GM12864 (cell line): ENCODE results near the gene KRTAP4-8.
"Not testable (repeated sequence)": the region's sequence is repeated elsewhere in the genome, so short reads cannot be mapped to it uniquely, and the experiment has no call there.

Experiments used
- DNase-seq: peaks from one replicate; pipeline ENCODE4 v3.0.0-alpha.2; 2011; ENCODE audit warnings: low read depth
- H3K4me3 ChIP-seq: 2 replicates; pipeline ENCODE4 v1.5.1; 2011; ENCODE audit warnings: mild to moderate bottlenecking, low read depth, low read length, control low read depth
- CTCF ChIP-seq: IDR thresholded peaks from 2 replicates; pipeline ENCODE4 v1.5.1; 2011; ENCODE audit warnings: low read depth, mild to moderate bottlenecking, moderate library complexity, low read length, control low read depth, inconsistent platforms; ENCODE audit errors: missing control alignments

KRTAP4-8 gene

GRCh38 chr17:41103896-41104295 lies 6.0 kb upstream of the KRTAP4-8 start:
- DNase-seq, result no peak
- no peak overlapping the region for H3K4me3 ChIP-seq
- TF ChIP-seq CTCF, result no peak

GRCh38 chr17:41101586-41102259 lies 3.8 kb upstream of the KRTAP4-8 start, which contains the start of gene KRTAP4-16:
TSS of gene KRTAP4-16 (minus strand) at chr17:41102209. CDS start at chr17:41102209, 0 bp downstream.
- no peak within 1 kb of the TSS for H3K4me3 ChIP-seq

GRCh38 chr17:41099682-41100480 lies 1.9 kb upstream of the KRTAP4-8 start:
- not testable (repeated sequence) for DNase-seq

More at GRCh38 chr17:41101586-41102259, 3.8 kb upstream of the KRTAP4-8 start, which contains the start of gene KRTAP4-16:
- no peak for TF ChIP-seq CTCF
- no peak for DNase-seq

GRCh38 chr17:41098481-41098880 lies 539 bp upstream of the KRTAP4-8 start:
- TF ChIP-seq CTCF, result no peak
- no peak for DNase-seq
- H3K4me3 ChIP-seq, result no peak overlapping the region

More at GRCh38 chr17:41099682-41100480, 1.9 kb upstream of the KRTAP4-8 start:
- H3K4me3 ChIP-seq, result not testable (repeated sequence)

- H3K4me3 ChIP-seq, result no peak overlapping the region
- TF ChIP-seq CTCF, result no peak
- no peak for DNase-seq
Observed at GRCh38 chr17:41096055-41096454, 1.9 kb downstream of the KRTAP4-8 start.

GRCh38 chr17:41088760-41089352 lies 9.1 kb downstream of the KRTAP4-8 start:
- DNase-seq, H3K4me3 ChIP-seq: not testable (repeated sequence)

GRCh38 chr17:41084100-41084856 lies 13.7 kb downstream of the KRTAP4-8 start, which contains the start of gene KRTAP4-7:
TSS of gene KRTAP4-7 (plus strand) at chr17:41084150. CDS start at chr17:41084207, 57 bp downstream.
- H3K4me3 ChIP-seq, DNase-seq: not testable (repeated sequence)

GRCh38 chr17:41083427-41083826 lies 14.5 kb downstream of the KRTAP4-8 start:
- DNase-seq, result not testable (repeated sequence)

More at GRCh38 chr17:41083427-41083826, 14.5 kb downstream of the KRTAP4-8 start:
- H3K4me3 ChIP-seq, result not testable (repeated sequence)
